ENCODE results near the gene FKBP6. TPM values are rescaled to one million over a fixed set of nuclear protein-coding genes. Genes with fewer than 3 reads are reported as not detected.

Gene FKBP6
- total and polyA plus RNA-seq, 2 of the 13 experiments (the other 11 are each of a cell fraction or from before 2014, with no cell fraction given), result 0.07 to 0.20 TPM

DNA sequence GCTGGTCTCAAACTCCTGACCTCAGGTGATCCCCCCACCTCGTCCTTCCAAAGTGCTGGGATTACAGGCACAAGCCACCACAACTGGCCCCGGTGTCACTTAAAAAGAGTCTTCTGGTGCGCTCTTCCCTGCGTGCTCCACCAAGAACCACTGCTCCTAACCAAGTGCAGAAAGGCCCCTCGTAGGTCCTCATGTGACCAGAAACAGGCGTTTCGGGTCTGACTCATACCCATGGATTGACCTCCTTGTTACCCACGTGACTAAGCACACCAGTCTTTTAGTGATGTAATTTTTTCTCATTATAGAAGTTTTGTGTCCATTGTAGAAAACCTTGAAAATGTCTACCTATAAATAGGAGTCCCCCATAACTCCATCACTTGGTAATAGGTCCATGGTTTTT lies 13.9 kb downstream of the FKBP6 start:
- H3K79me2 ChIP-seq (ENCODE audit: insufficient read depth, low read length), result no peaks in the 10 kb centered on the region
- ChIA-PET CTCF (ENCODE audit: low intra/inter-chr PET ratio, low total read pairs) (interaction anchor here (1.1 to 1.4 kb wide), 2 partner anchors 17 to 110 kb away, joined by 3 to 8 read pairs; no protein-coding TSS in a partner anchor), POLR2A (interaction anchor here (0.8 to 2.2 kb wide), 4 partner anchors 10 to 95 kb away, joined by 3 to 12 read pairs (median 3); no protein-coding TSS in a partner anchor)
- H3K4me2 ChIP-seq (ENCODE audit: low read depth, low read length), result peak overlapping the region; percentile 49
- H3K9ac ChIP-seq (ENCODE audit: insufficient read depth, low read depth, low read length), result no peak overlapping the region
- ATAC-seq (no peak), DNase-seq (ENCODE audit: low spot score) (peak; percentile 43), FAIRE-seq (no peak)
- no peak overlapping the region for H3K4me3 ChIP-seq (replicated peaks in 1 of 3; ENCODE audit: insufficient read depth in 1 of 3, low read depth in 2 of 3, low read length in 3 of 3)
- intact Hi-C loops (cut with micrococcal nuclease; ENCODE audit: unreplicated experiment) (loop anchor here (1.0 to 2.0 kb wide), 4 partner anchors 17 to 109 kb away; no protein-coding TSS in a partner anchor), in situ Hi-C loops (cut with HindIII; ENCODE audit: extremely low pct_ligation_motif_present, low pct_unique_long_range_greater_than_20kb) (loop anchor here (5.0 kb wide), 1 partner anchor 95 kb away; no protein-coding TSS in a partner anchor)
- no TSS peak for BruUV-seq (replicated peaks)
- H3K36me3 ChIP-seq (replicated peaks in 1 of 2; ENCODE audit: control insufficient read depth in 1 of 2, insufficient read depth in 2 of 2, low read length in 2 of 2), result no peaks in the 10 kb centered on the region
- no peak overlapping the region for H2AFZ ChIP-seq (ENCODE audit: low read length)
- no peaks in the 10 kb centered on the region for H4K20me1 ChIP-seq (ENCODE audit: insufficient read depth, low read length)
- peaks cover 0 to 5% of the 10 kb centered on the region in 2 experiments; a peak in 1 of 5 replicates for H3K27me3 ChIP-seq (ENCODE audit: control insufficient read depth in 1 of 2, insufficient read depth in 2 of 2, low read length in 2 of 2)
- WGBS (ENCODE audit: low lambda C conversion rate), result 34% methylated on average over 7 of the region's 8 CpGs
- H3K27ac ChIP-seq (ENCODE audit: extremely low read length, insufficient read depth, low read length), result no peak overlapping the region
- H3K4me1 ChIP-seq (ENCODE audit: insufficient read depth, low read length), result peaks cover 63% of the 10 kb centered on the region
- TF ChIP-seq ZC3H4 (CRISPR knock-in tag; IDR thresholded peaks at IDR 0.05; ENCODE audit: borderline replicate concordance), result no peak
- no peak for TF ChIP-seq AGO2 (optimal IDR thresholded peaks at IDR 0.05; ENCODE audit: low read depth, low read length)
- TF ChIP-seq KLF6 (CRISPR knock-in tag; IDR thresholded peaks at IDR 0.05), result 0 out of 2 replicates have a peak, but pooled peaks have one; percentile 8
- TF ChIP-seq ZNF282 (IDR thresholded peaks at IDR 0.05; ENCODE audit: partially characterized antibody), result no peak
- TF ChIP-seq, protein P1, sequence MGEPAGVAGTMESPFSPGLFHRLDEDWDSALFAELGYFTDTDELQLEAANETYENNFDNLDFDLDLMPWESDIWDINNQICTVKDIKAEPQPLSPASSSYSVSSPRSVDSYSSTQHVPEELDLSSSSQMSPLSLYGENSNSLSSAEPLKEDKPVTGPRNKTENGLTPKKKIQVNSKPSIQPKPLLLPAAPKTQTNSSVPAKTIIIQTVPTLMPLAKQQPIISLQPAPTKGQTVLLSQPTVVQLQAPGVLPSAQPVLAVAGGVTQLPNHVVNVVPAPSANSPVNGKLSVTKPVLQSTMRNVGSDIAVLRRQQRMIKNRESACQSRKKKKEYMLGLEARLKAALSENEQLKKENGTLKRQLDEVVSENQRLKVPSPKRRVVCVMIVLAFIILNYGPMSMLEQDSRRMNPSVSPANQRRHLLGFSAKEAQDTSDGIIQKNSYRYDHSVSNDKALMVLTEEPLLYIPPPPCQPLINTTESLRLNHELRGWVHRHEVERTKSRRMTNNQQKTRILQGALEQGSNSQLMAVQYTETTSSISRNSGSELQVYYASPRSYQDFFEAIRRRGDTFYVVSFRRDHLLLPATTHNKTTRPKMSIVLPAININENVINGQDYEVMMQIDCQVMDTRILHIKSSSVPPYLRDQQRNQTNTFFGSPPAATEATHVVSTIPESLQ (CRISPR knock-in tag; conservative IDR thresholded peaks at IDR 0.05), result no peak
- TF ChIP-seq MYC (CRISPR knock-in tag; IDR thresholded peaks at IDR 0.05; ENCODE audit: borderline replicate concordance), result no peak
- peak; percentile 46 for TF ChIP-seq BHLHE40 (IDR thresholded peaks at IDR 0.05; ENCODE audit: low read length)
- TF ChIP-seq FOSL2 (CRISPR knock-in tag; IDR thresholded peaks at IDR 0.05), result peak; percentile 84
- TF ChIP-seq USF2 (IDR thresholded peaks at IDR 0.05; ENCODE audit: low read depth, low read length), result peak; percentile 86
- peak; percentile 69; the same call in 1 of the 2 replicates for TF ChIP-seq USF2 (CRISPR knock-in tag; IDR thresholded peaks at IDR 0.05; ENCODE audit: borderline replicate concordance)
- no peak for TF ChIP-seq GZF1 (CRISPR knock-in tag; IDR thresholded peaks at IDR 0.05)
- TF ChIP-seq, protein P2, sequence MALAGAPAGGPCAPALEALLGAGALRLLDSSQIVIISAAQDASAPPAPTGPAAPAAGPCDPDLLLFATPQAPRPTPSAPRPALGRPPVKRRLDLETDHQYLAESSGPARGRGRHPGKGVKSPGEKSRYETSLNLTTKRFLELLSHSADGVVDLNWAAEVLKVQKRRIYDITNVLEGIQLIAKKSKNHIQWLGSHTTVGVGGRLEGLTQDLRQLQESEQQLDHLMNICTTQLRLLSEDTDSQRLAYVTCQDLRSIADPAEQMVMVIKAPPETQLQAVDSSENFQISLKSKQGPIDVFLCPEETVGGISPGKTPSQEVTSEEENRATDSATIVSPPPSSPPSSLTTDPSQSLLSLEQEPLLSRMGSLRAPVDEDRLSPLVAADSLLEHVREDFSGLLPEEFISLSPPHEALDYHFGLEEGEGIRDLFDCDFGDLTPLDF (CRISPR knock-in tag; IDR thresholded peaks at IDR 0.05), result no peak
- TF ChIP-seq RAD51 (IDR thresholded peaks at IDR 0.05; ENCODE audit: borderline replicate concordance), result peak; percentile 61; the same call in 1 of the 2 replicates
- TF ChIP-seq, protein P3, sequence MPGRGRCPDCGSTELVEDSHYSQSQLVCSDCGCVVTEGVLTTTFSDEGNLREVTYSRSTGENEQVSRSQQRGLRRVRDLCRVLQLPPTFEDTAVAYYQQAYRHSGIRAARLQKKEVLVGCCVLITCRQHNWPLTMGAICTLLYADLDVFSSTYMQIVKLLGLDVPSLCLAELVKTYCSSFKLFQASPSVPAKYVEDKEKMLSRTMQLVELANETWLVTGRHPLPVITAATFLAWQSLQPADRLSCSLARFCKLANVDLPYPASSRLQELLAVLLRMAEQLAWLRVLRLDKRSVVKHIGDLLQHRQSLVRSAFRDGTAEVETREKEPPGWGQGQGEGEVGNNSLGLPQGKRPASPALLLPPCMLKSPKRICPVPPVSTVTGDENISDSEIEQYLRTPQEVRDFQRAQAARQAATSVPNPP (CRISPR knock-in tag; IDR thresholded peaks at IDR 0.05), result no peak
- 0 out of 2 replicates have a peak, but pooled peaks have one; percentile 14 for TF ChIP-seq ZNF564 (CRISPR knock-in tag; IDR thresholded peaks at IDR 0.05)
- H3K9me3 ChIP-seq (ENCODE audit: low read length), result no peaks in the 10 kb centered on the region

All from HepG2 (cell line).